GM12872 (cell line): Measurements from ENCODE around the gene BMAL1.

Source experiments
- TF ChIP-seq, protein P1 (sequence below): IDR thresholded peaks from 3 replicates; pipeline ENCODE4 v1.5.1; 2011; ENCODE audit warnings: low read depth, mild to moderate bottlenecking, low read length, moderate library complexity; ENCODE audit not compliant: insufficient read depth

BMAL1 gene

DNA sequence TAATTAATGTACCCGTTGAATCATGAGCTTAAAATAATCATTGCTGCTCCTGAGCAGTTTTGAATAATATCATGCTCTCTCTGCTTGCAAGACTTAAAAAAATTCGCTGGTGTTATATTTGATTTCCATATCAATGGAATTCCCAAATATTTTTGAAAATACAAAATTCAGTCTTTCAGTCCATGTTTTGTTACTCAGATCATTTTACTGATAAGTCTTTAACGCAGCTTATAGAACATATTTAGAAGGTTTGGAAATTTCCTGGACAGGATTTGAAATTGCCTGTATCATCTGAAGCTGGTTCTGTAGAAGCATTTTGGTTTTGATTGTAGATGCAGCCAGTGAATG is 1.9 kb downstream of the BMAL1 start:
- TF ChIP-seq, protein P1, sequence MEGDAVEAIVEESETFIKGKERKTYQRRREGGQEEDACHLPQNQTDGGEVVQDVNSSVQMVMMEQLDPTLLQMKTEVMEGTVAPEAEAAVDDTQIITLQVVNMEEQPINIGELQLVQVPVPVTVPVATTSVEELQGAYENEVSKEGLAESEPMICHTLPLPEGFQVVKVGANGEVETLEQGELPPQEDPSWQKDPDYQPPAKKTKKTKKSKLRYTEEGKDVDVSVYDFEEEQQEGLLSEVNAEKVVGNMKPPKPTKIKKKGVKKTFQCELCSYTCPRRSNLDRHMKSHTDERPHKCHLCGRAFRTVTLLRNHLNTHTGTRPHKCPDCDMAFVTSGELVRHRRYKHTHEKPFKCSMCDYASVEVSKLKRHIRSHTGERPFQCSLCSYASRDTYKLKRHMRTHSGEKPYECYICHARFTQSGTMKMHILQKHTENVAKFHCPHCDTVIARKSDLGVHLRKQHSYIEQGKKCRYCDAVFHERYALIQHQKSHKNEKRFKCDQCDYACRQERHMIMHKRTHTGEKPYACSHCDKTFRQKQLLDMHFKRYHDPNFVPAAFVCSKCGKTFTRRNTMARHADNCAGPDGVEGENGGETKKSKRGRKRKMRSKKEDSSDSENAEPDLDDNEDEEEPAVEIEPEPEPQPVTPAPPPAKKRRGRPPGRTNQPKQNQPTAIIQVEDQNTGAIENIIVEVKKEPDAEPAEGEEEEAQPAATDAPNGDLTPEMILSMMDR: no peak

DNA sequence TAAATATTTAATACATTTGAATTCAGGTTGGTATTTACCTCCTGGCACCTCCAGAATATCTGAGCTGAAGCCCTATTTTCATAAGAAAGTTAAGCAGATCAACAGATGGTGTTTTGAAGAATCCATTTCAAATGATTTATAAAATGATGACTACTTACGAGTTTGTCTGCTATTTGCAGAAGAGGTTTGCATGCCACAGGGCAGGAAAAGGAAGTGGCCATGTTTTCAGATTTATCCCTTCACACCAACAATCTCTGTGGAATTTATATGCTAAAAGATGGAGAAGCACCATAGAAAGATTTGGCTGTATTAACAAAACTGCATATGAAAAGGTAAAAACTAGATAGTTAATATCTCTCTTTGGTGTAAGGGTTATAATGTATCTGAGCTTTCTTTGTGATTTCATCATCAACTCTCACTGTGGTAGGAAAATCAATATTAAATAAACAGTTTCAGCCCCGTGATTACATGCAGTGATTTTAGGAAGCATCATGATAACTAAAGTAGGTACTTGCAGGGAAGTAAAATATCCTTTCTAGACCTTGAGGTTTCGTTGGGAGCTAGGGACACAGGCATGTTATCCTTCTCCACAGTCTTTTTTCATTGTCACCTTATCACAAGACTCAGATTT is 2.6 kb downstream of the BMAL1 start:
- TF ChIP-seq, protein P1: no peak

DNA sequence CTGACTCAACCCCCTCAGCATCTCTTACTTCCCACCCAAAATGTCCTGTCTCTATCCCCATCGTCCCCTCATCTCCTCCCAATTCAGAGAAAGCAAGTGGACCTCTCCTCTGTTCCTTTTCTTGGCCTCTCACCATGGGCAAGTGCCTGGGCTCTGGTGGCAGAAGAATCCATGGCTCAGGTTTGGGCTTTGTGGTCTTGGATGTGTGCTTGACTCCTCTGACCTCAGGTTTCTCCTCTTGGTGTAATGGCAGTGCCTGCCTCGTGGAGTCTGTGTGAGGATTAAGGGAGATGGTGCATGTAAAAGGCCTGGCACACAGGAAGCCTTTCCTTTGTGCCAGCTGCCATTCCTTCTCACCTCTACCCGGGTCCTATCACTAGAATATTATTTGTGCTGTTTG is 3.2 kb downstream of the BMAL1 start:
- TF ChIP-seq, protein P1: no peak

DNA sequence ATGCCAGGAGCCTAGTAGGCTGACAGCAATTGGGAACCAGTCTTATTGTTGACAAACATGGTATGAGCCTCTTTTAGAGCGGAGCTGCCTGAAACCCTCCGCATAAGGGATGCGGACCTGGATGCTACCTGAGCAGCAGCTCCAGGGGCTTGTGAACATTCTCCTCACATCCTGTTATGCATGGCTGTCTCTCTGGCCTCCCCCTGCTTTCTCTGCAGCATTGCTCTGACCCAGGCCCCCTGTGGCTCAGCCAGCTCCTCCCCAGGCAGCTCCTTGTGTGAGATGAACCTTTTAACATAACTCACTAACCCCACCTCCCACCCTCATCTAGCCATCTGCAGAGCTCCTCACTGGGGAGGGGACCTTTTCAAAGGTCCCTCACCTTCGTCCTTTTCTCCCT is 6.0 kb downstream of the BMAL1 start:
- TF ChIP-seq, protein P1: no peak

DNA sequence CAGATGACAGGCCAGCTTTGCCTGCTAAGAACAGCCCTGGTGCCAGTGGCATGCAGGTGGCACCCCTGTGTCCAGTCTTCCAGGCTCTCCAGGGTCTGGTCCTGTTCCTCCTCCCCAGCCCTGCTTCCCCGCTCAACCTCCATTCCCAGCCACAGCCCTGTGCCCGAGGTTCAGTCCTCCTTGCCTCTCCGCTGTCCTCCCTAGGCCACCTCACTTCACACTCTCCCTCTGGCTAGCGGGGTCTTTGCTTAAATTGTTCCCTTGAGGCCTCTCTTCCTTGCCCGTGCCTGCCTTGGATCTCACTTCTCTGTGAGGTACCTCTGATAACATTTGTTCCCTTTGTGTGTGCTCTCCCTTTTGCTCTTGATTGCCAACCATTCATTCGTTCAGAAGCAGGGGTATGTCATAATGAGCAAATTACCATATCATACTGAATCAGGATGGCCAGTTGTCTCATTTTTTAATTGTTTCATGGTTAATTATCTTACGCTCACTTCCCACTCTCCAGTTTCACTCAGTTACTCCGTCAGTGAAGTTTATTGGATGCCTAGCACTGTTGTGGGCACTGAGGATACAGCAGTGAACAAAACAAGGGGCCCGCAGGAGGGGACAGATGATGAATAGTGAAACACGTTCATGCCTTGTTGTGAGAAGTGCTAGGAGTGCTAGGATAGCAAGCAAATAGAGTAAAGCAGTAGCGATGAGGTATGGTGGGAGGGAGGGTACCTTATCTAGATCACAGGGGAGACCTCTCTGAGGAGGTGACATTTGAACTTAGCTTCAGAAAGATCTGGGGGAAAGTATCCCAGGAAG is 7.4 kb downstream of the BMAL1 start:
- TF ChIP-seq, protein P1: no peak

DNA sequence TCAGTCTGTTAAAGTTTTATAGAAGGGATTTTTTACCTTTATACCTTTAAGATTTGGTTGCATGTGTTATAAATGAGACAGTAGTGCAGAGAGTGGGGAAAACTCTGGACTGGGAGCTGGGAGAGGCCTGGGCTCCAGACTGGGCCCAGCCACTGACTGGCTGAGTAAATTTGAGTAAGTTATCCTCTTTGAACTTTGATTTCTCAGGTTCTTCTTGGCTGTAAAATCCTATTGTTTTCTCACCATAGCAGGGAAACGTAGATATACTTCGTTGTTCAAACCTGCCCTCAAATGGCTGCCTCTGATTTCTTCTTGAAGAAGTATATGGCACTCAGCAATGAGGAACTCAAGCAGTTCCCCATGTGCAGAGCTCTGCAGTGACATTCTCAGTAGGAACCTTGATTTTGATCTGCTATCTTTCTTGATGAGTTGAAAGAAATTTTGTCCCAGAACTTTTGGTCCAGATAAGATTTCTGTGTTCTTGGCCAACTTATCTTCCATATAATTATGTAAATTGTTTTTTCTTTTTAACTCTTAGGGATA is 8.8 kb downstream of the BMAL1 start:
- TF ChIP-seq, protein P1: no peak

DNA sequence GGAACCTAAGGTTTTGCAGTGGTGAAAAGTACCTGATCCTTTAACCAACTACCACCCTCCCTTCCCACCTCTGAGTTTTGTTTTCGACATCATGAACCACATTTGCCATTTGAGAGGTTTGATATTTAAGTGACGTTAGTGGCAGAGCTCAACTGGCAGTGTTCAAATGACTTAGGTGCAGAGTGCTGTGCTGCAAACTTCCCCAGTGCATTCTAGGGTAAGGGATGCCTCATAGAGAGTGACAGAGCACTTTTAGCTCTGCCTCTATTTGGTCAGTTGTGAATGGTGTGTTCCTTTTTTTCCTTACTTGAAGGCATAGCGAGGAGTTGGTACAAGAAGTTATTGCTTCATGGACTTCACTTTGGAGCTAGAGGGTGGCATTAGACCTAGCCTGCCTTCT is 9.4 kb downstream of the BMAL1 start:
- TF ChIP-seq, protein P1: no peak
